ENCODE measurements around the gene COG7. TPM values are rescaled to one million over a fixed set of nuclear protein-coding genes. Genes with fewer than 3 reads are reported as not detected.

The COG7 gene
- 14.7 and 14.8 TPM in 2 replicates for total RNA-seq

GRCh38 chr16:23452572-23453337 lies at the start of gene COG7:
Gene COG7, minus strand, starts transcription at chr16:23453189. Its CDS starts 195 bp downstream, at chr16:23452994.

Other genes with a start within 250 kb of the COG7 start
- 0.38 TPM in 1 of 2 replicates, not detected in the other for gene SCNN1B, start 150.9 kb downstream of the COG7 start, total RNA-seq
- 25.4 and 26.6 TPM in 2 replicates for gene GGA2, start 57.3 kb upstream of the COG7 start, total RNA-seq
- gene EARS2, start 104.2 kb upstream of the COG7 start, total RNA-seq = 45.2 and 50.7 TPM in 2 replicates
- 153 and 186 TPM in 2 replicates for gene UBFD1, start 104.5 kb upstream of the COG7 start, total RNA-seq
- 49.9 and 91.8 TPM in 2 replicates for gene NDUFAB1, start 143.1 kb upstream of the COG7 start, total RNA-seq
- 7.3 and 12.3 TPM in 2 replicates for gene PALB2, start 188.1 kb upstream of the COG7 start, total RNA-seq
- 79.5 and 98.5 TPM in 2 replicates for gene DCTN5, start 188.3 kb upstream of the COG7 start, total RNA-seq
- gene PLK1, start 225.7 kb upstream of the COG7 start, total RNA-seq = 3.9 and 45.8 TPM in 2 replicates